ENCODE measurements around the gene TMEM81. TPM values are rescaled to one million over a fixed set of nuclear protein-coding genes. Genes with fewer than 3 reads are reported as not detected.

Gene TMEM81
- total and polyA plus RNA-seq, 11 donors = 1.3 to 3.8 (median 2.4) TPM

DNA sequence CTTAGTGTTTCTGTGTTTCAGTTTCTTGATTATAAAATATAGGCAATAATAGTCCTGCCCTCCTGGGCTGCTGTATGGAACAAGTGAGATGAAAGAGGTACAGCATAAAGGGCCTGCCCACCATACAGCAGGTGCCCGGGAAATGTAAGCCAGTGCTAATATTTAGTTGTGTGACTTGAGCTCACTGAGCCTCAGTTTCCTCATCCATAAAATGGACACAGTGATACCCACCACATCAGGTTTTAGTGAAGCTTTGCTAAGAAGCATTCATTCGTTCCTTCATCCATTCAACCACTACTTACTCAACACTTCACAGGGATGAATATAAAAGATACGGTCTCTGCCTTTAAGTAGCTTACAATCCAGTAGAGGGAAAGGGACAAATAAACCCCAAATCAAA is 21.4 kb downstream of the TMEM81 start:
- Histone ChIP-seq H3K36me3 (no peaks in the 10 kb centered on the region), H3K4me1 (peaks cover 0 to 8% (median 0%) of the 10 kb centered on the region in 12 donors), H3K27me3 (no peaks in the 10 kb centered on the region), H3K4me3 (no peak overlapping the region), H3K9me3 (no peaks in the 10 kb centered on the region), H3K27ac (no peak overlapping the region)
- intact Hi-C loops (cut with DNase I) = loop anchor here in 7 of 10 donors (1.0 to 10.0 kb wide), 5 partner anchors 74 to 258 kb away; no protein-coding TSS in a partner anchor
- DNase-seq = no peak
- no peak for TF ChIP-seq POLR2A (IDR thresholded peaks at IDR 0.05)
- TF ChIP-seq, protein P1, sequence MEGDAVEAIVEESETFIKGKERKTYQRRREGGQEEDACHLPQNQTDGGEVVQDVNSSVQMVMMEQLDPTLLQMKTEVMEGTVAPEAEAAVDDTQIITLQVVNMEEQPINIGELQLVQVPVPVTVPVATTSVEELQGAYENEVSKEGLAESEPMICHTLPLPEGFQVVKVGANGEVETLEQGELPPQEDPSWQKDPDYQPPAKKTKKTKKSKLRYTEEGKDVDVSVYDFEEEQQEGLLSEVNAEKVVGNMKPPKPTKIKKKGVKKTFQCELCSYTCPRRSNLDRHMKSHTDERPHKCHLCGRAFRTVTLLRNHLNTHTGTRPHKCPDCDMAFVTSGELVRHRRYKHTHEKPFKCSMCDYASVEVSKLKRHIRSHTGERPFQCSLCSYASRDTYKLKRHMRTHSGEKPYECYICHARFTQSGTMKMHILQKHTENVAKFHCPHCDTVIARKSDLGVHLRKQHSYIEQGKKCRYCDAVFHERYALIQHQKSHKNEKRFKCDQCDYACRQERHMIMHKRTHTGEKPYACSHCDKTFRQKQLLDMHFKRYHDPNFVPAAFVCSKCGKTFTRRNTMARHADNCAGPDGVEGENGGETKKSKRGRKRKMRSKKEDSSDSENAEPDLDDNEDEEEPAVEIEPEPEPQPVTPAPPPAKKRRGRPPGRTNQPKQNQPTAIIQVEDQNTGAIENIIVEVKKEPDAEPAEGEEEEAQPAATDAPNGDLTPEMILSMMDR (IDR thresholded peaks at IDR 0.05) = no peak
- 82 to 97% (median 92%) methylated on average over 3 of the region's 3 CpGs for WGBS, 4 donors
- ATAC-seq = no peak

DNA sequence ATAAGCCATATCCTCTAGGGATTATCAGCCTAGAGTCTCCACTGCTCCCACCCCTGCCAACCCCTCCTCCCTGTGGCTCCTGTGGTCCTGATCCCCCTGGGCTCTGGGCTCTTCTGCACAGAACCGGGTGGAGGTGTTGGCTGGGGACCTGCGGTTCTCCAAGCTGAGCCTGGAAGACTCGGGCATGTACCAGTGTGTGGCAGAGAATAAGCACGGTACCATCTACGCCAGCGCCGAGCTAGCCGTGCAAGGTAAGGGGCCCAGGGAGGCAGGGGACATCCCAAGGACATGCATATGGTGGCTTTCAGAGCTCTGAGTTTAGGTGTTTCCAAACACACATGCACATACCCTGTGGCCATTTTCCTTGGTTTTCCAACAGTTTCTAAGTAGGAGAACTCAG is 21.9 kb downstream of the TMEM81 start:
- TF ChIP-seq POLR2A (IDR thresholded peaks at IDR 0.05) = no peak
- TF ChIP-seq, protein P1 (IDR thresholded peaks at IDR 0.05) = no peak
- no peak for ATAC-seq
- no peaks in the 10 kb centered on the region for H3K9me3 ChIP-seq
- no peaks in the 10 kb centered on the region for H3K27me3 ChIP-seq
- intact Hi-C loops (cut with DNase I) = loop anchor here in 7 of 10 donors (1.0 to 10.0 kb wide), 5 partner anchors 73 to 258 kb away; no protein-coding TSS in a partner anchor
- no peaks in the 10 kb centered on the region for H3K36me3 ChIP-seq
- WGBS, 4 donors = 92 to 95% (median 94%) methylated on average over 8 of the region's 8 CpGs
- H3K4me3 ChIP-seq = no peak overlapping the region
- no peak overlapping the region for H3K27ac ChIP-seq
- peaks cover 0 to 8% (median 0%) of the 10 kb centered on the region in 12 donors for H3K4me1 ChIP-seq
- no peak for DNase-seq

- no peaks in the 10 kb centered on the region for H3K36me3 ChIP-seq
- no peak overlapping the region for H3K27ac ChIP-seq
- no peak overlapping the region for H3K4me3 ChIP-seq
- ATAC-seq = peak in 3 of 4 donors; percentile 45 to 79 (median 64)
- no peaks in the 10 kb centered on the region for H3K9me3 ChIP-seq
- H3K4me1 ChIP-seq = peaks cover 0 to 8% (median 0%) of the 10 kb centered on the region in 12 donors
- WGBS, 4 donors = 29 to 35% (median 33%) methylated on average over 13 of the region's 13 CpGs
- no peaks in the 10 kb centered on the region for H3K27me3 ChIP-seq
- intact Hi-C loops (cut with DNase I) = loop anchor here (1.0 to 10.0 kb wide), 8 partner anchors 71 to 257 kb away; no protein-coding TSS in a partner anchor
- TF ChIP-seq, protein P1 (IDR thresholded peaks at IDR 0.05) = peak; percentile 71 to 90 (median 84)
- no peak for TF ChIP-seq POLR2A (IDR thresholded peaks at IDR 0.05)
- peak in 4 of 5 donors; percentile 50 to 69 (median 64) for DNase-seq
These were observed 22.6 kb downstream of the TMEM81 start for GRCh38 chr1:205061665-205062069.

DNA sequence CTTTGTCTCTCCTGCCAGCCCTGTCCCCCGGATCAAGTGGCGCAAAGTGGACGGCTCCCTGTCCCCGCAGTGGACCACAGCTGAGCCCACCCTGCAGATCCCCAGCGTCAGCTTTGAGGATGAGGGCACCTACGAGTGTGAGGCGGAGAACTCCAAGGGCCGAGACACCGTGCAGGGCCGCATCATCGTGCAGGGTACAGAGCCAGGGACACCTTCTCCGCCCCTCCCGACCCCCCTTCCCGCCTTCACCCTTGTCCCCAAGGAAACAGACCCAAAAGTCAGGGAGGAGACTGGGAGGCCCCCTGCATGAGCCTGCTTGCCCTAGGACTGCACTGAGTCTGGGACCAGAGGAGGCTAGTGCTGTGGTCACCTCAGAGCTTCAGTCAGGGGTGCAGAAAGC is 23.0 kb downstream of the TMEM81 start:
- Histone ChIP-seq H3K9me3 (no peaks in the 10 kb centered on the region), H3K27me3 (no peaks in the 10 kb centered on the region), H3K36me3 (no peaks in the 10 kb centered on the region), H3K4me3 (no peak overlapping the region), H3K4me1 (peaks cover 0 to 8% (median 0%) of the 10 kb centered on the region in 12 donors), H3K27ac (no peak overlapping the region)
- DNase-seq (peak in 1 of 5 donors; percentile 43), ATAC-seq (peak in 3 of 4 donors; percentile 25 to 35 (median 25))
- 76 to 89% (median 77%) methylated on average over 8 to 14 of the region's 14 CpGs for WGBS, 4 donors
- TF ChIP-seq, protein P1 (IDR thresholded peaks at IDR 0.05) = no peak
- TF ChIP-seq POLR2A (IDR thresholded peaks at IDR 0.05) = no peak
- intact Hi-C loops (cut with DNase I) = loop anchor here (1.0 to 10.0 kb wide), 8 partner anchors 71 to 256 kb away; no protein-coding TSS in a partner anchor

Data from heart left ventricle (tissue), 16 donors.